ENCODE measurements around the gene USP6NL. TPM values are rescaled to one million over a fixed set of nuclear protein-coding genes. Genes with fewer than 3 reads are reported as not detected.

USP6NL gene
- total RNA-seq = 10.3 and 11.1 TPM in 2 replicates

DNA sequence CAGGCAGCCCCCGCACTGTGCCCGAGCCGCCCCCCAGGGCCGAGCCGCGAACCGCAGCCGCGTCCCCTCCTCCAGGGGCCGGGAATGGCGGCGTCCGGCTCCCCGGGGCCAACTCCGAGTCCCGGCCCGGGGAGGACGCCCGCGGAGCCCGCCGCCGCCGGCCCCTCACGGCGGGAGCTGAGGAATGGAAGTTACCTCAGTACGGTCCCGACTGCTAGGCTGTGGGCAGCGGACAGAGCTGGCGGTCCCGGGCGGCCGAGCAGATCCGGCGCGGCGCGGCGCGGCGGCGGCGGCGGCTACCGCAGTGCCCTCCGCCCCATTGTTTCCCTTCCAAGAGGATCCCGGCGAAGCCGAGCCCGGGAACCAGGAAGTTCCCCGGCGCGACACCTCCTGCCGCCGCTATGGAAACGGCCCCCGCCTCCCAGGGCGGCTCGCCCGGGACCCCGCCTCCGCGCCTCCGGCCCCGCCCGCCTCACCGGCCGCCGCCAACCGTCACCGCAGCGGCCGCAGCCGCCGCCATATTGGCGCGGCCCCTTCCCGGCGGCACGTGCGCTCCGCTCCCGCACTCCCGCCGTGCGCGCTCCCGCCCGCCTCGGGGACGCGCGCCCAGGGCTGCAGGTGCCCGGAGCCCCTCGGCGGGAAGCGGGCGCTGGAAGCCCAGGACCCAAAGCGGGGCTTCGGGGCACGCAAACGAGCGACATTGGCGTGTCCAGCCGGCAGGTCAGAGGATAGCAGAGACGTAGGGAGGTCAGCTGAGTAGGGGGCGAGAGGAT, at the start of gene USP6NL:
Gene USP6NL, minus strand, starts transcription at position 403 of the 773 bp plus-strand sequence. CDS start 14,016 bp downstream, outside the sequence.

Other genes with a start within 250 kb of the USP6NL start
- 13.9 and 15.1 TPM in 2 replicates for gene ECHDC3, start 130.7 kb upstream of the USP6NL start, total RNA-seq
- 2.0 and 5.8 TPM in 2 replicates for gene PROSER2, start 211.7 kb upstream of the USP6NL start, total RNA-seq

Data from smooth muscle cell of trachea (primary cell).